SK-N-SH (cell line): ENCODE measurements around the gene SLC39A3. TPM values are rescaled to one million over a fixed set of nuclear protein-coding genes. Genes with fewer than 3 reads are reported as not detected.

ENCODE experiments used
- CTCF ChIA-PET: fragments of 300-600, 350-600 bp; formaldehyde crosslinking; extraction: SDS; loops from one replicate; lab custom pipeline; 2021; lab: Yijun Ruan, JAX
- POLR2A ChIA-PET: fragments of 350-600 bp; sonication (Branson Sonifier 250); formaldehyde crosslinking; extraction: SDS; loops from one replicate; lab custom pipeline; 2020; ENCODE audit warnings: antibody characterized with exemption, inconsistent platforms; lab: Yijun Ruan, JAX
- DNase-seq: peaks from one replicate; pipeline ENCODE4 v3.0.0; 2012
- H2AFZ ChIP-seq: fragments of 200-600 bp; sonication (generic); 2 replicates; pipeline ENCODE4 v1.8.1; 2016; ENCODE audit warnings: antibody characterized with exemption, mild to moderate bottlenecking, low read depth
- H3F3A ChIP-seq: fragments of 200-600 bp; sonication (generic); replicated peaks from 2 replicates; pipeline ENCODE3; 2016; ENCODE audit warnings: antibody characterized with exemption, mild to moderate bottlenecking; ENCODE audit not compliant: insufficient read depth
- H3K27ac ChIP-seq, 2 experiments: fragments of 200-500 bp in 1 of 2; fragments of 200-600 bp in 1 of 2; sonication (Bioruptor generic) in 1 of 2; sonication (generic), shearing (Covaris generic) in 1 of 2; 2 replicates each; pipeline versions ENCODE4 v1.5.1 to v1.6.1; 2014 to 2016; ENCODE audit warnings: low read depth in 2 of 2, inconsistent platforms in 1 of 2, low read length in 1 of 2, mild to moderate bottlenecking in 1 of 2, mixed read lengths in 1 of 2
- H3K27me3 ChIP-seq: fragments of 200-600 bp; sonication (generic), shearing (Covaris generic); 2 replicates; pipeline ENCODE4 v1.6.1; 2016; ENCODE audit warnings: mixed run types; ENCODE audit not compliant: insufficient read depth
- H3K36me3 ChIP-seq, 2 experiments: fragments of 200-500 bp in 1 of 2; fragments of 200-600 bp in 1 of 2; sonication (Bioruptor generic) in 1 of 2; sonication (generic) in 1 of 2; replicated peaks in 1 of 2; 2 replicates each; pipeline versions ENCODE3 to v1.5.1; 2014 to 2016; ENCODE audit warnings: low read length in 1 of 2, mild to moderate bottlenecking in 1 of 2; ENCODE audit not compliant: insufficient read depth in 2 of 2, control insufficient read depth in 1 of 2
- H3K4me1 ChIP-seq, 2 experiments: fragments of 200-500 bp in 1 of 2; fragments of 200-600 bp in 1 of 2; sonication (Bioruptor generic) in 1 of 2; sonication (generic), shearing (Covaris generic) in 1 of 2; 2 replicates each; pipeline versions ENCODE4 v1.5.1 to v1.6.1; 2014 to 2016; ENCODE audit warnings: low read depth in 1 of 2, low read length in 1 of 2, mixed run types in 1 of 2; ENCODE audit not compliant: insufficient read depth in 2 of 2, control insufficient read depth in 1 of 2
- H3K4me2 ChIP-seq: fragments of 200-600 bp; sonication (generic), shearing (Covaris generic); 2 replicates; pipeline ENCODE4 v1.6.1; 2017; ENCODE audit warnings: mixed run types
- H3K4me3 ChIP-seq, 2 experiments: fragments of 200-500 bp in 1 of 2; fragments of 200-600 bp in 1 of 2; sonication (Bioruptor generic) in 1 of 2; sonication (generic), shearing (Covaris generic) in 1 of 2; 2 replicates each; pipeline versions ENCODE4 v1.5.1 to v1.8.1; 2014 to 2016; ENCODE audit warnings: low read depth in 2 of 2, inconsistent platforms in 1 of 2, low read length in 1 of 2, mild to moderate bottlenecking in 1 of 2, mixed read lengths in 1 of 2, moderate library complexity in 1 of 2
- H3K79me2 ChIP-seq: fragments of 200-600 bp; sonication (generic); 2 replicates; pipeline ENCODE4 v1.8.1; 2017; ENCODE audit warnings: mild to moderate bottlenecking; ENCODE audit not compliant: insufficient read depth
- H3K9ac ChIP-seq: fragments of 200-600 bp; sonication (generic); 2 replicates; pipeline ENCODE4 v1.6.1; 2017; ENCODE audit warnings: mixed run types
- H3K9me2 ChIP-seq: fragments of 200-600 bp; sonication (generic); 2 replicates; pipeline ENCODE4 v1.6.1; 2017; ENCODE audit warnings: mixed run types
- H3K9me3 ChIP-seq: fragments of 200-600 bp; sonication (generic); 2 replicates; pipeline ENCODE4 v1.6.1; 2017; ENCODE audit warnings: mixed run types, mild to moderate bottlenecking, moderate library complexity
- H4K20me1 ChIP-seq: fragments of 200-600 bp; sonication (generic); 2 replicates; pipeline ENCODE4 v1.6.1; 2017; ENCODE audit warnings: mild to moderate bottlenecking, mixed run types; ENCODE audit not compliant: insufficient read depth
- CTCF ChIP-seq: fragments of 200-600 bp; sonication (generic); IDR thresholded peaks from 2 replicates; pipeline ENCODE4 v1.6.1; 2017; ENCODE audit warnings: antibody characterized with exemption, mild to moderate bottlenecking, moderate library complexity
- EZH2phosphoT487 ChIP-seq: fragments of 200-600 bp; sonication (generic); IDR thresholded peaks from 2 replicates; pipeline ENCODE4 v1.6.1; 2017; ENCODE audit warnings: low read depth, mixed run types, mild to moderate bottlenecking, antibody characterized with exemption, moderate library complexity, borderline replicate concordance
- FOXJ3 ChIP-seq: sonication (generic); formaldehyde crosslinking; IDR thresholded peaks from 2 replicates; pipeline ENCODE4 v1.5.1; 2020; ENCODE audit warnings: mild to moderate bottlenecking, missing genetic modification reagents
- GATA2 ChIP-seq: sonication (generic); formaldehyde crosslinking; IDR thresholded peaks from 2 replicates; pipeline ENCODE4 v1.5.0; 2020; ENCODE audit warnings: mild to moderate bottlenecking, missing genetic modification reagents
- JUND ChIP-seq: IDR thresholded peaks from 2 replicates; pipeline ENCODE4 v1.4.0; 2012
- MAX ChIP-seq: IDR thresholded peaks from 2 replicates; pipeline ENCODE4 v1.4.0; 2012; ENCODE audit warnings: low read depth
- NRF1 ChIP-seq: IDR thresholded peaks from 2 replicates; pipeline ENCODE4 v1.6.1; 2012; ENCODE audit warnings: low read depth, mild to moderate bottlenecking, low read length
- POLR2AphosphoS5 ChIP-seq: IDR thresholded peaks from 2 replicates; pipeline ENCODE4 v1.6.1; 2012; ENCODE audit warnings: low read depth, low read length
- REST ChIP-seq: IDR thresholded peaks from 2 replicates; pipeline ENCODE4 v1.6.1; 2012; ENCODE audit warnings: mild to moderate bottlenecking, low read depth, low read length, moderate library complexity
- SIN3A ChIP-seq: IDR thresholded peaks from 2 replicates; pipeline ENCODE4 v1.6.1; 2012; ENCODE audit warnings: low read depth, mild to moderate bottlenecking, low read length, moderate library complexity, borderline replicate concordance
- TEAD4 ChIP-seq: IDR thresholded peaks from 2 replicates; pipeline ENCODE4 v1.4.0; 2012; ENCODE audit warnings: mild to moderate bottlenecking, borderline replicate concordance; ENCODE audit not compliant: insufficient read depth
- USF1 ChIP-seq: IDR thresholded peaks from 2 replicates; pipeline ENCODE4 v1.4.0; 2012; ENCODE audit warnings: low read depth, borderline replicate concordance
- USF2 ChIP-seq: fragments of 150-350 bp; IDR thresholded peaks from 2 replicates; pipeline ENCODE4 v1.6.1; 2017; ENCODE audit warnings: antibody characterized with exemption, low read length, low read depth, borderline replicate concordance
- YY1 ChIP-seq: IDR thresholded peaks from 2 replicates; pipeline ENCODE4 v1.4.0; 2012; ENCODE audit warnings: low read depth, mild to moderate bottlenecking
- ZBTB33 ChIP-seq: IDR thresholded peaks from 2 replicates; pipeline ENCODE4 v1.4.0; 2012; ENCODE audit warnings: low read depth, borderline replicate concordance
- WGBS: methylation state at CpG from one replicate; pipeline ENCODE4 v1.1.6; 2017; ENCODE audit warnings: low lambda C conversion rate; 5-methylcytosine and 5-hydroxymethylcytosine counted together
- polyA plus RNA-seq, 3 experiments: library from polyadenylated mRNA; depleted of rRNA; stranded (reverse); fragments of >200 nt; gene quantifications; 2 replicates each; pipeline ENCODE4 v1.2.3, GENCODE V29; 2012

SLC39A3 gene
- polyA plus RNA-seq, 1 of the 3 experiments (the other 2 are of a cell fraction) = 45.2 TPM

- TF ChIP-seq GATA2 = no peak
Measured at GRCh38 chr19:2703691-2704216, 36.1 kb downstream of the SLC39A3 start (continued).

- ChIA-PET POLR2A (no interaction called here), CTCF (interaction anchor here (1.7 to 3.5 kb wide), 3 partner anchors 50 to 66 kb away, joined by 4 to 14 read pairs (median 6); no protein-coding TSS in a partner anchor)
- H4K20me1 ChIP-seq = no peaks in the 10 kb centered on the region
- H3K36me3 ChIP-seq = no peaks in the 10 kb centered on the region
- no peaks in the 10 kb centered on the region for H3K79me2 ChIP-seq
- TF ChIP-seq TEAD4 = no peak
- TF ChIP-seq MAX = no peak
- TF ChIP-seq SIN3A = no peak
- no peak for TF ChIP-seq NRF1
- no peak for TF ChIP-seq EZH2phosphoT487
- TF ChIP-seq GATA2 = no peak
- TF ChIP-seq USF2 = no peak
- no peak for TF ChIP-seq USF1
- no peak for TF ChIP-seq POLR2AphosphoS5
- no peak for TF ChIP-seq JUND
- TF ChIP-seq CTCF = no peak
- TF ChIP-seq ZBTB33 = no peak
- no peak for TF ChIP-seq YY1
- no peak for TF ChIP-seq REST
- TF ChIP-seq FOXJ3 (CRISPR knock-in tag) = no peak
- 66% methylated on average over 5 of the region's 5 CpGs for WGBS
- H3K9me3 ChIP-seq = no peaks in the 10 kb centered on the region
- H3K4me1 ChIP-seq = peaks cover 0 to 5% of the 10 kb centered on the region in 2 experiments; a peak in 1 of 4 replicates
- H2AFZ ChIP-seq = no peak overlapping the region
- H3K9ac ChIP-seq = no peak overlapping the region
- H3K9me2 ChIP-seq = no peaks in the 10 kb centered on the region
- no peaks in the 10 kb centered on the region; the same call in 1 of the 2 replicates for H3K27me3 ChIP-seq
- H3K27ac ChIP-seq = no peak overlapping the region
- H3K4me3 ChIP-seq = peak overlapping the region in 1 of 2 experiments; percentile 45; a peak in 2 of 4 replicates
- no peak for DNase-seq
- H3F3A ChIP-seq = no peaks in the 10 kb centered on the region
- H3K4me2 ChIP-seq = peak overlapping the region; percentile 29; the same call in 1 of the 2 replicates
Measured at GRCh38 chr19:2703077-2703437, 36.8 kb downstream of the SLC39A3 start.
